HG03521 (cell line): Measurements from ENCODE around the gene TPTE.
"Not testable (repeated sequence)": the region's sequence is repeated elsewhere in the genome, so short reads cannot be mapped to it uniquely, and the experiment has no call there.

Source experiments
- ATAC-seq: cut with Tn5 transposase; IDR thresholded peaks from one replicate; pipeline ENCODE4 v1.9.1; 2021; ENCODE audit warnings: mild to moderate bottlenecking, moderate library complexity; ENCODE audit not compliant: unreplicated experiment

Gene TPTE

DNA sequence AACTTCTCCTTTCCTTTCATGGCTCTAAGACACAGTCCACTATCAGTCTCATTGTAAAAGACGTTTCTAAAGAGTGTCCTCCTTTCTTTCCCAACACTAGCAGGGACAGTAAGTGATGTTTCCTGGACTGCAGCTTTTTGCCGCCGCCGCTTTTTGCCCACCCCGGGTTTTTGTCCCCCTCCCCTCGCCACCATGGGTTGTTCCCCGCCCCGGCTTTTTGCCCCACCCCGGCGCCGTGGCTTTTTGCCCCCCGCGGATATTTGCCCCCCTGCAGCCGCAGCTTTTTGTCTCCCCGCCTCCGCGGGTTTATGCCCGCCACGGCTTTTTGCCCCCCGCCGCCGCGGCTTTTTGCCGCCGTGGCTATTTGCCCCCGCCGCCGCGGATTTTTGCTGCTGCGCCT, 95.2 kb downstream of the TPTE start:
- ATAC-seq, result no peak

DNA sequence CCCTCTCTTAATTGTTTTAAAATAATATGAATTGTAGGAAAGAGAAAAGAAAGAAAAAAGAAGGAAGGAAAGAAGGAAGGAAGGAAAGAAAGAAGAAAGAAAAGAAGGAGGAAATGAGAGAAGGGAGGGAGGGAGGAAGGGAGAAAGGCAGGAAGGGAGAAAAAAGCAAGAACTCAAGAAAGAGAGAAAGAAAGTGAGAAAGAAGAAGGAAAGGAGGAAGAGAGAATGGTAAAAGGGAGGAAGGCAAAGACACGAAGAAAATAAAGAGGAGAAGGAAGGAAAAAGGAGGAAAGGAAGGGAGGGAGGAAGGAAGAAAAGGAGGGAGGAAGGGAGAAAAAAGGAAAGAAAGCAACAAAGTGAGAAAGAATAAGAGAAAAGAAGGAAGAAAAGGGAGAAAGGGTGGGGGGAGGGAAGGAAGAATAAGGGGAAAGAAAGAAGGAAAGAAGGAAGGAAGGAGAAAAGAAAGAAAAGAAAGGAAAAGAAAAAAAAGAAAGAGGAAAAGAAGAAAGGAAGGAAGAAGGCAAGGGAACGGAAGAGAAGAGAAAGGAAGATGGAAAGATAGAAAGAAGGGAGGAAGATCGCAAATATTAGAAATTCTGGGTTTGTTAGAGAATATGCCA, 95.9 kb downstream of the TPTE start:
- not testable (repeated sequence) for ATAC-seq

DNA sequence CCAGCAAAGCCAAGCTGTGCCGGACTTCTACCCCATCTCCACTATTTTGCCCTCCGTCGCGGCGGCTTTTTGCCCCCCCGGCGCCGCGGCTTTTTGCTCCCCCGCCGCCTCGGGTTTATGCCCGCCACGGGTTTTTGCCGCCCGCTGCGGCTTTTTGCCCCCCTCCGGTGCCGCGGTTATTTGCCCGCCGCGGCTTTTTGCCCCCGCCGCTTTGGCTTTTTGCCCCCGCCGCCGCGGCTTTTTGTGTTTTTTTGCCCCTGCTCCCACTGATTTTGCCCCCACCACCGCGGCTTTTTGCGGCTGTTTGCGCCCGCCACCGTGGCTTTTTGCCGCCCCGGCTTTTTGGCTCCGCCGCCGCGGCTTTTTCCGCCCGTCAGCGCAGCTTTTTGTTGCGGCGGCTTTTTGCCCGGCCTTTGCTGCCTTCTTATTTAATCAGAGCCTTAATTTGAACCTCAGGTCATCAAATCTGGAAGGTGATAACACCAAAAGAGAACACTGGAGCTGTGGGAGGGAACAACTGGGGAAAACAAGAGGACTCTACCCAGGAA, 106.0 kb downstream of the TPTE start:
- no peak for ATAC-seq

DNA sequence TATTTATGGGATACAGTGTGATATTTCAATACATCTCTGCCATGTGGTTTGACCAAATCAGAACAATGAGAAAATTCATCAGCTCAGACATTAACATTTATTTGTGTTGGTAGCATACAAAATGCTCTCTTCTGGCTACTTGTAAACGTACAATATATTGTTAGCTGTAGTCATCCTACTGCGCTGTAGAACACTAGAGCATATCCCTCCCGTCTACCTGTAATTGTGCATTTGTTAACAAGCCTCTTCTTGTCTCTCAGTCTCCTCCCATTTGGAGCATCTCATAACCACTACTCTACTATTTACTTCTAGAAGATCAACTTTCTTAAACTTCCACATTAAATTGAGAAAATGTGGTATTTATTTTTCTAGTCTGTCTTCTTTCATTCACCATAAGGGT, 107.9 kb downstream of the TPTE start:
- ATAC-seq, result not testable (repeated sequence)

DNA sequence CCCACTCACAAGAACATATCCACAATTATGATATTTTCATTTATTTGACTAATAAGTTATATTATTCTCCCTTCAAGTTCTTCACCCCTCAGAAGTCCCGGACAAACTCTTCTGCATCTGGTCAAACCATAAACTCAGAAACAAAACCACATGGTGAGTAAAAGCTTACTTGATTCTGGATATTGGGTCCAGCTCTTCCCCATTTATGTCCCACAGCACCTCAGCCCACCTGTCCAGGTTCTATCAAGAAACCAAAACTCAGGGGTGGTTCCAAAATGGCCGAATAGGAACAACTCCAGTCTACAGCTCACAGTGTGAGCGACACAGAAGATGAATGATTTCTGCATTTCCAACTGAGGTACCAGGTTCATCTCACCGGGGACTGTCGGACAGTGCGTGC, 109.4 kb downstream of the TPTE start:
- not testable (repeated sequence) for ATAC-seq

DNA sequence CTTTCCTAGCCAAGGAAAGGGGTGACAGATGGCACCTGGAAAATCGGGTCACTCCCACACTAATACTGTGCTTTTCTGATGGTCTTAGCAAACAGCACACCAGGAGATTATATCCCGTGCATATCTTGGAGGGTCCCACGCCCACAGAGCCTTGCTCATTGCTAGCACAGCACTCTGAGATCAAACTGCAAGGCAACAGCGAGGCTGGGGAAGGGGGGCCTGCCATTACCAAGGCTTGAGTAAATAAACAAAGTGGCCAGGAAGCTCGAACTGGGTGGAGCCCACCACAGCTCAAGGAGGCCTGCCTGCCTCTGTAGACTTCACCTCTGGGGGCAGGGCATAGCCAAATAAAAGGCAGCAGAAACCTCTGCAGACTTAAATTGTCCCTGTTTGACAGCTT, 109.9 kb downstream of the TPTE start:
- ATAC-seq, result not testable (repeated sequence)

- ATAC-seq, result not testable (repeated sequence)
These were observed 116.8 kb downstream of the TPTE start for GRCh38 chr21:10638144-10638543.

DNA sequence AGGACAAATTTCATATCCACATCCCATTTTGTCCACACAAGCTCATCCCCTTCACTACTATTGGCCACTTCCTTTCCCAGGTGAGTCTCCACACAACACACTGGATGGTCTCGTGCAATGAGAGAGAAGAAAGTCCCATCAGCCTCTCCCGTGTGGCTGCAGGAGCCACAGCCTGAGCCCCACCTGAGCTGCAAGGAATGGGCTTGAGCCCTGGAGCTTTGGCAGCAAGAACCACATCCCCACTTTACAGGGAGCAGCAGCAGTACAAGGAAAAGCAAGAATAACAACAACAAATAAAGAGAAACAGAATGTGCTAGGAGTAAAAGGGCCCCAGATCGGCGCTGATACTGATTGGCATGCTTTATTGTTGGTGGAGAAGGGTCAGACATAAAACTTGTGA, 117.7 kb downstream of the TPTE start:
- no peak for ATAC-seq

DNA sequence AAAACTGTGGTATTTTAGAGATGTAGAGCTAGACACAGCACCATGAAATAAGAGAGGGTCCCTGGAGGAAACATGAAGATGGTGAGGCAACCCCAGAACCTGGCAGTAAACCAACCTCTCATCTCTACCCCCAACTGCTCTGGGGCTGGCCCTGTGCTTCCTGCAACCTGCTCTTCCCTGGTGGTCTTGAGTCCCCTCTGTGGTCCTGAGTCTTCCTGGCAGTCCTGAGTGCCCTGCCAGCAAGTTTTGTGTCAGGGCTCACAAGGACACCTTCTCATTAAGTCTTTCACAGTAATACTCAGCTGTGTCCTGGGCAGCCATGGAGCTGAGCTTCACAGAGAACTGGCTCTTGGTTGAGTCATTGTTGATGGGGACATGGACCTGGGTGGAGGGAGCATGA, 118.4 kb downstream of the TPTE start:
- ATAC-seq, result not testable (repeated sequence)

GRCh38 chr21:10640446-10640845, 119.1 kb downstream of the TPTE start:
- no peak for ATAC-seq

DNA sequence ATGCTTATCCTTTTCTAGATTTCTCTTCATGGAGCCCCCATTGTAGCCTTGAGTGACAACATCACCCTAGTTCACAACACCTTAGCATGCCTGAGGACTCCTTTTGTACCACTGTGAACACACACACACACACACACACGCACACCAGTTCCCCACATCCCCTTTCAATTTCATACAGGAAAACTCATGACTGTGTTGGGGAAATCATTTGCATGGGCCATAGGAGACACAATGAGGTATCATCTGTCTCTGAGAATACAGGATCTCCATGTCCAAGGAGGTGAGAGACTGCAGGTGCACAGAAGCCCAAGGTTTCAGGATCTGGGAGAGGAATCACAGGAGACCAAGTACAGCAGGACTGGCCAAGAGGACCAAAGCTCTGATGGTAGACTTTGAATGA, 119.7 kb downstream of the TPTE start:
- ATAC-seq, result no peak

- ATAC-seq, result not testable (repeated sequence)
These were observed 124.3 kb downstream of the TPTE start for GRCh38 chr21:10645667-10646066.

GRCh38 chr21:10649350-10650149, 128.2 kb downstream of the TPTE start:
- ATAC-seq, result not testable (repeated sequence)

DNA sequence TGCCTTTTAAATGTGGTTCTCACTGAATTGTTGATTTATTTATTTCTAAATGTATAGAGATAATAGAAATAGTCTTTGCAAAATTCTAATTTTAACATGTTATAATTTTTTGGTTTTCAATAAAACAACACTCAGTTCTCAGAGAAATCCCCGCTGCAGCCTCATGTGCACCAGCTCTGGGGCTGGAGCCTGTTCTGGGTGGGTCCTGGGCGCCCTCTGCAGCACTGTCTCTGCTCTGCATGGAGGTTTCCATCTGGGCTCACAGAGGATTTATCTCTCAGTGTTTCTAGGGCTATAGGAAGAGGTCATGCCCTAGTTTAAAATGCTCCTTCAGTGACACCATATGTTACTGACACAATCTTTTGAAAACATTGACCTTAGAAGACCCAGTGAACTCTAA, 128.9 kb downstream of the TPTE start:
- not testable (repeated sequence) for ATAC-seq
